HepG2 (cell line): ENCODE measurements around the gene TOP2A. TPM values are rescaled to one million over a fixed set of nuclear protein-coding genes. Genes with fewer than 3 reads are reported as not detected.
A peak's percentile ranks its signal among the peaks of the same experiment; 100 is the strongest.

Source experiments
- ESRRA ChIP-seq: sonication (generic); formaldehyde crosslinking; IDR thresholded peaks from 2 replicates; pipeline ENCODE4 v1.5.1; 2020; ENCODE audit warnings: mild to moderate bottlenecking, low read depth, missing genetic modification reagents
- JARID2 ChIP-seq: sonication (generic); formaldehyde crosslinking; IDR thresholded peaks from 2 replicates; pipeline ENCODE4 v1.8.1; 2023; ENCODE audit warnings: missing genetic modification reagents, inconsistent platforms; ENCODE audit not compliant: insufficient replicate concordance
- MAZ ChIP-seq, 2 experiments: sonication (generic) in 1 of 2; formaldehyde crosslinking in 1 of 2; IDR thresholded peaks; 2 replicates each; pipeline versions ENCODE4 v1.5.0 to v1.6.1; 2012 to 2020; ENCODE audit warnings: low read depth in 2 of 2, mild to moderate bottlenecking in 2 of 2, borderline replicate concordance in 1 of 2, improper control_type of control experiment in 1 of 2, low read length in 1 of 2, missing genetic modification reagents in 1 of 2, moderate library complexity in 1 of 2
- NFIB ChIP-seq: sonication (generic); formaldehyde crosslinking; IDR thresholded peaks from 2 replicates; pipeline ENCODE4 v1.9.0; 2021; ENCODE audit warnings: missing genetic modification reagents, mild to moderate bottlenecking, borderline replicate concordance
- POLR2AphosphoS5 ChIP-seq: IDR thresholded peaks from 2 replicates; pipeline ENCODE4 v1.6.1; 2012; ENCODE audit warnings: low read depth, low read length
- YEATS4 ChIP-seq: sonication (generic); formaldehyde crosslinking; IDR thresholded peaks from 2 replicates; pipeline ENCODE4 v1.4.0; 2020; ENCODE audit warnings: missing genetic modification reagents, borderline replicate concordance
- ZNF337 ChIP-seq: sonication (generic); formaldehyde crosslinking; IDR thresholded peaks from 2 replicates; pipeline ENCODE4 v1.5.1; 2020; ENCODE audit warnings: missing genetic modification reagents, low read depth, mild to moderate bottlenecking, borderline replicate concordance
- ZNF556 ChIP-seq: sonication (generic); formaldehyde crosslinking; IDR thresholded peaks from 2 replicates; pipeline ENCODE4 v1.4.0; 2020; ENCODE audit warnings: mild to moderate bottlenecking, missing genetic modification reagents, borderline replicate concordance
- ZNF562 ChIP-seq: sonication (generic); formaldehyde crosslinking; IDR thresholded peaks from 2 replicates; pipeline ENCODE4 v1.8.0; 2022; ENCODE audit warnings: missing genetic modification reagents, borderline replicate concordance
- ZNF672 ChIP-seq: sonication (generic); formaldehyde crosslinking; IDR thresholded peaks from 2 replicates; pipeline ENCODE4 v1.8.1; 2022; ENCODE audit warnings: missing genetic modification reagents
- ZNF724P ChIP-seq: sonication (generic); formaldehyde crosslinking; IDR thresholded peaks from 2 replicates; pipeline ENCODE4 v1.8.0; 2022; ENCODE audit warnings: missing genetic modification reagents, borderline replicate concordance
- ZNF749 ChIP-seq: sonication (generic); formaldehyde crosslinking; IDR thresholded peaks from 2 replicates; pipeline ENCODE4 v1.8.0; 2022; ENCODE audit warnings: mild to moderate bottlenecking, missing genetic modification reagents, moderate library complexity, borderline replicate concordance
- ZNF75D ChIP-seq: sonication (generic); formaldehyde crosslinking; IDR thresholded peaks from 2 replicates; pipeline ENCODE4 v1.8.1; 2023; ENCODE audit warnings: missing genetic modification reagents, mild to moderate bottlenecking, borderline replicate concordance
- ZNF792 ChIP-seq: IDR thresholded peaks from 2 replicates; pipeline ENCODE4 v1.6.1; 2016
- polyA plus RNA-seq, 8 experiments: library from polyadenylated mRNA; depleted of rRNA in 3 of 8; stranded (reverse) in 7 of 8; unstranded in 1 of 8; fragments of >200 nt; fragmentation: Illumina TruSeq in 4 of 8; extraction: Trizol in 4 of 8; gene quantifications; 2 replicates each; pipeline versions ENCODE4 v1.2.1 to v1.2.3, GENCODE V29; 2011 to 2016; ENCODE audit warnings: low read depth in 4 of 8, missing spikeins in 1 of 8, mixed read lengths in 1 of 8; ENCODE audit not compliant: insufficient read depth in 1 of 8
- total RNA-seq, 5 experiments: library from RNA; depleted of rRNA; stranded (reverse); fragments of >200 nt; fragmentation: Illumina TruSeq; extraction: Trizol; gene quantifications; 2 replicates each; pipeline ENCODE4 v1.2.3, GENCODE V29; 2016; ENCODE audit warnings: low read depth in 1 of 5
- TF ChIP-seq, protein P1 (sequence below): IDR thresholded peaks from 2 replicates; pipeline ENCODE4 v1.6.1; 2016; ENCODE audit warnings: low read depth
- TF ChIP-seq, protein P2 (sequence below): sonication (generic); formaldehyde crosslinking; IDR thresholded peaks from 2 replicates; pipeline ENCODE4 v1.8.1; 2022; ENCODE audit warnings: low read depth, mild to moderate bottlenecking, missing genetic modification reagents
- TF ChIP-seq, protein P3 (sequence below): sonication (generic); formaldehyde crosslinking; IDR thresholded peaks from 2 replicates; pipeline ENCODE4 v1.8.0; 2022; ENCODE audit warnings: mild to moderate bottlenecking, missing genetic modification reagents, moderate library complexity
- TF ChIP-seq, protein P4 (sequence below): sonication (generic); formaldehyde crosslinking; IDR thresholded peaks from 2 replicates; pipeline ENCODE4 v1.5.0; 2020; ENCODE audit warnings: mild to moderate bottlenecking, missing genetic modification reagents, moderate library complexity
- TF ChIP-seq, protein P5 (sequence below): sonication (generic); formaldehyde crosslinking; IDR thresholded peaks from 2 replicates; pipeline ENCODE4 v1.4.0; 2020; ENCODE audit warnings: missing genetic modification reagents
- TF ChIP-seq, protein P6 (sequence below): sonication (generic); formaldehyde crosslinking; IDR thresholded peaks from 2 replicates; pipeline ENCODE4 v1.4.0; 2020; ENCODE audit warnings: mild to moderate bottlenecking, missing genetic modification reagents

TOP2A gene
- total and polyA plus RNA-seq, 2 of the 13 experiments (the other 11 are each of a cell fraction or from before 2014, with no cell fraction given) = 108 to 327 TPM

DNA sequence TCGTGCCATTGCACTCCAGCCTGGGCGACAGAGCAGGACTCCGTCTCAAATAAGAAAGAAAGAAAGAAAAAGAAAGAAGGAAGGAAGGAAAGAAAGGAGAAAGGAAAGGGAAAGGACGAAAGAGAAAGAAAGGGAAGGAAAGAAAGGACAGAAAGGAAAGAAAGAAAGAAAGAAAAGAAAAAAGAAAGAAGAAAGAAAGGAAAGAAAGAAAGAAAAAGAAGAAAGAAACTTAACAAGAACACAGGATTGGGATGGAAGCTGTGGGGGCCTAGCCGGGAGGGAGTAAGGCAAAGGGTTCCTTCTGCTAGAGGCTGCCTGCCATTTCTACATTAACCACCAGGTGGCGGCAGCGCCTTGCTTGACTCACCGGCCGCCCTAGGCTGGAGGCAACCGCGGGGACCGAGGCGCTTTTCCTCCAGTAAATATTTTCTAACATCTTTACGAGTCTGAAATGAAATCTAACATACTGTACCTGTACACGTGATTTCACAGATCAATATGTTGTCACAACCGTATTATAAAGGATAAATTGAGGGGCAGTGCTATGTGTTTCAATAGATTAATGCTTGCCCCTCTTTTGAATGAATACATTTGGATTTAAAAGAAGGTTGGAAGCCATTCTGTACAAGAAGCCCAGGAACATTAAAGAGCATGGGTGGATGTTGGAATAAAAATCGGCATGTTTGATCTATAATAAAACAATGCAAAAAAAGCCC lies 59.2 kb downstream of the TOP2A start (continued):
- TF ChIP-seq, protein P1, sequence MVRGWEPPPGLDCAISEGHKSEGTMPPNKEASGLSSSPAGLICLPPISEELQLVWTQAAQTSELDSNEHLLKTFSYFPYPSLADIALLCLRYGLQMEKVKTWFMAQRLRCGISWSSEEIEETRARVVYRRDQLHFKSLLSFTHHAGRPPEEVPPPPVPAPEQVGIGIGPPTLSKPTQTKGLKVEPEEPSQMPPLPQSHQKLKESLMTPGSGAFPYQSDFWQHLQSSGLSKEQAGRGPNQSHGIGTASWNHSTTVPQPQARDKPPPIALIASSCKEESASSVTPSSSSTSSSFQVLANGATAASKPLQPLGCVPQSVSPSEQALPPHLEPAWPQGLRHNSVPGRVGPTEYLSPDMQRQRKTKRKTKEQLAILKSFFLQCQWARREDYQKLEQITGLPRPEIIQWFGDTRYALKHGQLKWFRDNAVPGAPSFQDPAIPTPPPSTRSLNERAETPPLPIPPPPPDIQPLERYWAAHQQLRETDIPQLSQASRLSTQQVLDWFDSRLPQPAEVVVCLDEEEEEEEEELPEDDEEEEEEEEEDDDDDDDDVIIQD (CRISPR knock-in tag) = no peak
- TF ChIP-seq JARID2 (CRISPR knock-in tag) = no peak
- no peak for TF ChIP-seq YEATS4 (CRISPR knock-in tag)
- TF ChIP-seq ZNF749 (CRISPR knock-in tag) = no peak
- TF ChIP-seq ZNF337 = no peak
- TF ChIP-seq MAZ (IDR thresholded peaks at IDR 0.05; ENCODE audit: borderline replicate concordance, low read depth, low read length) = peak; percentile 81
- TF ChIP-seq MAZ (CRISPR knock-in tag; IDR thresholded peaks at IDR 0.05; ENCODE audit: low read depth) = no peak
- no peak for TF ChIP-seq ESRRA (CRISPR knock-in tag)
- 0 out of 2 replicates have a peak, but pooled peaks have one; percentile 10 for TF ChIP-seq ZNF792
- TF ChIP-seq, protein P2, sequence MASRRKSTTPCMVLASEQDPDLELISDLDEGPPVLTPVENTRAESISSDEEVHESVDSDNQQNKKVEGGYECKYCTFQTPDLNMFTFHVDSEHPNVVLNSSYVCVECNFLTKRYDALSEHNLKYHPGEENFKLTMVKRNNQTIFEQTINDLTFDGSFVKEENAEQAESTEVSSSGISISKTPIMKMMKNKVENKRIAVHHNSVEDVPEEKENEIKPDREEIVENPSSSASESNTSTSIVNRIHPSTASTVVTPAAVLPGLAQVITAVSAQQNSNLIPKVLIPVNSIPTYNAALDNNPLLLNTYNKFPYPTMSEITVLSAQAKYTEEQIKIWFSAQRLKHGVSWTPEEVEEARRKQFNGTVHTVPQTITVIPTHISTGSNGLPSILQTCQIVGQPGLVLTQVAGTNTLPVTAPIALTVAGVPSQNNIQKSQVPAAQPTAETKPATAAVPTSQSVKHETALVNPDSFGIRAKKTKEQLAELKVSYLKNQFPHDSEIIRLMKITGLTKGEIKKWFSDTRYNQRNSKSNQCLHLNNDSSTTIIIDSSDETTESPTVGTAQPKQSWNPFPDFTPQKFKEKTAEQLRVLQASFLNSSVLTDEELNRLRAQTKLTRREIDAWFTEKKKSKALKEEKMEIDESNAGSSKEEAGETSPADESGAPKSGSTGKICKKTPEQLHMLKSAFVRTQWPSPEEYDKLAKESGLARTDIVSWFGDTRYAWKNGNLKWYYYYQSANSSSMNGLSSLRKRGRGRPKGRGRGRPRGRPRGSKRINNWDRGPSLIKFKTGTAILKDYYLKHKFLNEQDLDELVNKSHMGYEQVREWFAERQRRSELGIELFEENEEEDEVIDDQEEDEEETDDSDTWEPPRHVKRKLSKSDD (CRISPR knock-in tag) = no peak
- TF ChIP-seq, protein P3, sequence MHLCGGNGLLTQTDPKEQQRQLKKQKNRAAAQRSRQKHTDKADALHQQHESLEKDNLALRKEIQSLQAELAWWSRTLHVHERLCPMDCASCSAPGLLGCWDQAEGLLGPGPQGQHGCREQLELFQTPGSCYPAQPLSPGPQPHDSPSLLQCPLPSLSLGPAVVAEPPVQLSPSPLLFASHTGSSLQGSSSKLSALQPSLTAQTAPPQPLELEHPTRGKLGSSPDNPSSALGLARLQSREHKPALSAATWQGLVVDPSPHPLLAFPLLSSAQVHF (CRISPR knock-in tag) = no peak
- no peak for TF ChIP-seq ZNF672
- TF ChIP-seq, protein P4, sequence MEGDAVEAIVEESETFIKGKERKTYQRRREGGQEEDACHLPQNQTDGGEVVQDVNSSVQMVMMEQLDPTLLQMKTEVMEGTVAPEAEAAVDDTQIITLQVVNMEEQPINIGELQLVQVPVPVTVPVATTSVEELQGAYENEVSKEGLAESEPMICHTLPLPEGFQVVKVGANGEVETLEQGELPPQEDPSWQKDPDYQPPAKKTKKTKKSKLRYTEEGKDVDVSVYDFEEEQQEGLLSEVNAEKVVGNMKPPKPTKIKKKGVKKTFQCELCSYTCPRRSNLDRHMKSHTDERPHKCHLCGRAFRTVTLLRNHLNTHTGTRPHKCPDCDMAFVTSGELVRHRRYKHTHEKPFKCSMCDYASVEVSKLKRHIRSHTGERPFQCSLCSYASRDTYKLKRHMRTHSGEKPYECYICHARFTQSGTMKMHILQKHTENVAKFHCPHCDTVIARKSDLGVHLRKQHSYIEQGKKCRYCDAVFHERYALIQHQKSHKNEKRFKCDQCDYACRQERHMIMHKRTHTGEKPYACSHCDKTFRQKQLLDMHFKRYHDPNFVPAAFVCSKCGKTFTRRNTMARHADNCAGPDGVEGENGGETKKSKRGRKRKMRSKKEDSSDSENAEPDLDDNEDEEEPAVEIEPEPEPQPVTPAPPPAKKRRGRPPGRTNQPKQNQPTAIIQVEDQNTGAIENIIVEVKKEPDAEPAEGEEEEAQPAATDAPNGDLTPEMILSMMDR (CRISPR knock-in tag) = peak; percentile 96
- no peak for TF ChIP-seq ZNF724P (CRISPR knock-in tag)
- TF ChIP-seq, protein P5, sequence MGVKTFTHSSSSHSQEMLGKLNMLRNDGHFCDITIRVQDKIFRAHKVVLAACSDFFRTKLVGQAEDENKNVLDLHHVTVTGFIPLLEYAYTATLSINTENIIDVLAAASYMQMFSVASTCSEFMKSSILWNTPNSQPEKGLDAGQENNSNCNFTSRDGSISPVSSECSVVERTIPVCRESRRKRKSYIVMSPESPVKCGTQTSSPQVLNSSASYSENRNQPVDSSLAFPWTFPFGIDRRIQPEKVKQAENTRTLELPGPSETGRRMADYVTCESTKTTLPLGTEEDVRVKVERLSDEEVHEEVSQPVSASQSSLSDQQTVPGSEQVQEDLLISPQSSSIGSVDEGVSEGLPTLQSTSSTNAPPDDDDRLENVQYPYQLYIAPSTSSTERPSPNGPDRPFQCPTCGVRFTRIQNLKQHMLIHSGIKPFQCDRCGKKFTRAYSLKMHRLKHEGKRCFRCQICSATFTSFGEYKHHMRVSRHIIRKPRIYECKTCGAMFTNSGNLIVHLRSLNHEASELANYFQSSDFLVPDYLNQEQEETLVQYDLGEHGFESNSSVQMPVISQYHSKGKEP = no peak
- TF ChIP-seq NFIB (CRISPR knock-in tag) = no peak
- no peak for TF ChIP-seq ZNF556
- no peak for TF ChIP-seq POLR2AphosphoS5
- no peak for TF ChIP-seq ZNF562
- TF ChIP-seq, protein P6, sequence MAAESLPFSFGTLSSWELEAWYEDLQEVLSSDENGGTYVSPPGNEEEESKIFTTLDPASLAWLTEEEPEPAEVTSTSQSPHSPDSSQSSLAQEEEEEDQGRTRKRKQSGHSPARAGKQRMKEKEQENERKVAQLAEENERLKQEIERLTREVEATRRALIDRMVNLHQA (CRISPR knock-in tag) = no peak
- TF ChIP-seq ZNF75D (CRISPR knock-in tag) = no peak
